HG02571 (cell line): ENCODE results near the gene IL18BP.

Experiments
- ATAC-seq: cut with Tn5 transposase; IDR thresholded peaks from one replicate; pipeline ENCODE4 v1.9.1; 2021; ENCODE audit warnings: mild to moderate bottlenecking, moderate library complexity; ENCODE audit not compliant: unreplicated experiment

Gene IL18BP

DNA sequence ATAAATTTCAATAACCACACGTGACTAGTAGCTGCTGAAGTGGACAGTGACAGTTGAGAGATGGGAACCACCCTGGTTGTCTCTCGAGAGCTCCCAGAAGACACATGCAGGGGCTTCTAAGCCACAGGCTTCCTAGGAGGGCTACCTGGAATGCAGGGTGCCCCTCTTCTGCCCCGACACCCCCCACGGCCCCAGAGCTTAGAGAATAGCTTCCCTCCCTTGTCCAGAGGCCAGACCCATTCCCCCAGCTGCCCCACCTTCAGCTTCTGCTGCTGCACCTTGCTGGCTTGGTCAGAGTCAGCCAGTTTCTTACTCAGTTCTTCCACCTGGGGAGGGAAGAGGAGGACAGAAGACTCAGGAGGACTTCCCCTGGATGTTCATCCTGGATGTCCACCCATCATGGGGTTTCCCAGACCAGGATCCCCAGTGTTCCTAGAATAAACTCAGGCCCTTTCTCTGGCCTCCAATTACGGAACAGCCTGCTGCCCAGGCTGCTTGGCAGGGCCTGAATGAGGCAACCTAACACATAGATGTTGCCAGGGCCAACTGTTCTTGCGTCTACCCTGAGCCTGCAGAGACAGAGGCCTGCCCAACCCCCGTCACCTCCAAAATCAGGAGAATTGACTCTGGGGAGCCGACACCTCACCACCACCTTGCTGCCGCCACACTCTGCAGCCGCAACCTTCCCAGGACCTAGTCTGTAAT is 12.0 kb downstream of the IL18BP start:
- ATAC-seq: no peak

DNA sequence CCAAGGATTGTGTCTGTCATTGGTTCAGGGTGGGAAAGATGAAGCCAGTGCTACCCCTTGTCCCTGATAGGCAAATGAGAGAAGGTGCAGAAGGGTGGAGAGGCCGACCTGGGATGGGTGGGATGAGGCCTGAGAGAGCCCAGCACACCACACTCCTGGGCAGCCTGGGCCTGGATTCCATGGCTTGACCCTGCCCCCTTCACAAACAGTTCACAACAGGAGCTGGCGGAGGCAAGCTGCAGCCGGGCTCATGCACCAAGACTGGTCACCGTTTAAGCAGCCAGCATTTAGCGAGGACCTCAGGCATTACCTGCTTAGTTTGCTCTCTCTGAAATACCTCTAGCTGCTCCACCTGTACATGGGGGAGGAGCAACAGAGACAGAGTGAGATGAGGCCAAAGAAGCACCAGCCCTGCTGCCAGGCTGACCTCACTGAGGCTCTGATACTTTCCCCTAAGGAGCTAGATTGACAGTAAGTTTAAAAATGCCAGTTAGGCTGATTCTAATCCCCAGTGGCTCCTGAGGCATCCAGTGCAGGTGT is 13.5 kb downstream of the IL18BP start:
- no peak for ATAC-seq

DNA sequence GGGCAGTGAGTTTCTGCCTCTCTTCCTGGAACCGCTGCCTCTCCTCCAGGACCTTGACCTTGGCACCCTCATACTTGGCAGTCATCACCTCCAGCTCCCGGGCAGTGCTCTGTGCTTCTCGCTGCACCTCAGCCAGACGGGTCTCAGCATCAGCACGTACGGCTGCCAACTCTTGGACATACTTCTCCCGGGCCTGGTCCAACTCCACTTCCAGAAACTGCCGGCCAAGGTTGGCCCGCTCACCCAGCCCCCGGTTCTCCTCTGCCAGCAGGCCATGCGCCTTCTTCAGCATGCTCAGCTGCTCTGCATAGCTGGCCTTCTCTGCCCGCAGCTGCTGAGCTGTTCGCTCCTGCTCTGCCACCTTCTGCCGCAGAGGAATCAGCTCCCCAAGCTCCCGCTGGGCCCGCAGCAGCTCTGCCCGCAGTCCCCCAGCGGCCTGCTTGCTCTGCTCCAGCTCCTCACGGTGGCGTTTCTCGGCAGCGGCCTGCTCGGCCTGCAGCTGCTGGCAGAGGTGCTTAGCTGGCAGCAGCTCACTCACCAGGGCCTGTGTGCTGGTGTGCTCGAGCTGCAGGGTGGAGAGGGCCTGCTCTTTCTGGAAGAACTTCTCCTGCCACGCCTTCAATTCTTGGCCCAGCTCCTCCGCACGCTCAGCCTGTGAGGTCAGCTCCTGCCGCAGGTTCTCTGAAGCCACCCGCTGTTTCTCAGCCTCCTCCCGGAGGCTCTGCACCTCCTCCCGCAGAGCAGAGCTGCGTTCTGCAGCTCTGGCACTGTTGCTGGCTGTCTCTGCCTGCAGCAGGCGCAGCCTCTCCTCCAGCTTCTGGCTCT is 14.4 kb downstream of the IL18BP start:
- no peak for ATAC-seq

DNA sequence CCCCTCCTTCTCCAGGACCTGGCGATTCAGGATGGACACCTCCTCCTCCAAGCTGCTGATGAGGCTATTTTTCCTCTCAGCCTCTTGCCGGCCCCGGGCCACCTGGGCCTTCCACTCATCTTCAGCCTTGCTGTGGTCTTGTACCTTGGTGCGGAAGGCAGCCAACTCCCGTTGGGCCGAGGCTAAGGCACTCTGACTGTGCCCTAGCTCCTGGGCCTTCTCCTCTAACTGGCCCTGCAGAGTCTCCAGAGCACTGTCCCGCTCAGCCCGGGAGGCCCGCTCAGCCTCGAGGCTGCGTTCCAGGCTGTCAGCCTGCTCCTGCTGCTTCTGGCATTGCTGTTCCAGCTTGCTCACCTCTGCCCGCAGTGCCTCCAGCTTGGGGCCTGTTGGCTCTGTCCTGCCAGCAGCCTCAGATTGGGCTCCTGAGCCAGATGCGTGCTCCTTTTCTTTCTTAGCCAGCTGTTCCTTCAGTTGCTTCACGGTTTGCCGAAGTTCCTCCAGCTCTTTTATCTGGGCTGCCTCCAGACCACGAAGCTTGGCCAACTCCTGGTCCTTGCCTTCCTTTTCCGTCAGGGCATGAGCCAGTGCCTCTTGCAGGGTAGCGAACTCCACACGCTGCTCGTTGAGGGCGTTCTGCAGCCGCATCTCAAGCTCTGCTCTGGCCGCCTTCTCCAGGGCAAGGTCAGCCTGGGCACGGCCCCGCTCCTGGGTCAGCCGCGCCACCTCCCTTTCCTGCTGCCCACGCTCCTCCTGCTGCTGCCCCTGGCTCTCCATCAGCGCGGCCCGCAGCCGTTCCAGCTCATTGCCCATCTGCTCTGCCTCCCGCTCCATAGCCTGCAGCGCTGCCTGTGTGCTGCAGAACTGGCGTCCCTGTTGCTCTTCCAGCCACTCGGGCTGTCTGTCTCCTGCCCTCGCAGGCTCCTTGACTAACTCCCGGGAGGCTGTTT is 15.3 kb downstream of the IL18BP start:
- ATAC-seq: no peak

DNA sequence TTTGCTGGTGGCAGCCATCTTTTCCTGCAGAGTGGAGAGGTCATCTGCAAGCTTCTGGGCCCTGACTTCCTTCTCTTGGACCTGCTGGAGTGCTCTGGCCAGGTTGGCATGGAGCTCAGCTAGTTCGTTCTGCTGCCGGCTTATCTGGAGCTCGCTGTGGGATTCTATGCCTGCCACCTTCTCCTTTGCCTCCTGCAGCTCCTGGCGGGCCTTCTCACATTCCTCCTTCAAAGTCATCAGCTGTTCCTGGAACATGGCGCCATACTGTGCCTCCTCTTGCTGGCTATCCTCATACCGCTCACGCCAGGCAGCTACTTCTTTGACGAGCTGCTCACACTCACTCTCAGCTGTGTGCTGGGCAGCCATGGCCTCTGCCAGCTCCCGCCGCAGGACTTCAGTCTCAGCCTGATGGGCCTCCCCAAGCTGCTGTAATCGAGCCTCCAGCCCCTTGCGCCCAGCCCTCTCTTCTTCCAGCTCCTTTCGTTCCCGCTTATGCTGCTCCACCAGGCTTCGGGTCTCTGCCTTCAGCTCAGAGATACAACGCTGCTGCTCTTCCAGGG is 16.1 kb downstream of the IL18BP start:
- no peak for ATAC-seq

DNA sequence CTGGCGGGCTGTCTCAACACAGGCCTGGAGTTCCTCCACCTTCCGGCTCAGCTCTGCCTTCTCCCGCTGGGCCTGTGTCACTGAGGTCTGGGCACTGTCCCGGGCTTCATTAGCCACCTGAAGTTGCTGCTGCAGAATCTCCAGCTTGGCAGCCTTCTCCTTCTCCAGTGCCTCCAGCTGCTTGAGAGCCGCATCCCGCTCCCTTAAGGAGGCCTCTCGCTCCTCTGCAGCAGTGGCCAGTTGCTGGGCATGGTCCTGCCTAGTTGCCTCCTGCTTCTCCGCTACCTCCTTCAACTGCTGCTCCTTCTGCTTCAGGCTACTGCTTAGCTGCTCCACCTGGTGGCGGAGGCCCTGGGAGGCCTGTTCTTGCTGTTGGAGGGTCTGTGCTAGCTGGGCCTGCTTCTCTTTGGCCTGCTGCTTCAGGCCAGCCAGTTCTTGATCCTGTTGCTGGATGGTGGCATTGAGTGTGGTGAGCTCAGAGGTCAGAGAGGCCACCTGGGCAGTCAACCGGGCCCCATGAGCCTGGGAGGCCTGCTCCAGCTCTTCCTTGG is 16.9 kb downstream of the IL18BP start:
- ATAC-seq: no peak

DNA sequence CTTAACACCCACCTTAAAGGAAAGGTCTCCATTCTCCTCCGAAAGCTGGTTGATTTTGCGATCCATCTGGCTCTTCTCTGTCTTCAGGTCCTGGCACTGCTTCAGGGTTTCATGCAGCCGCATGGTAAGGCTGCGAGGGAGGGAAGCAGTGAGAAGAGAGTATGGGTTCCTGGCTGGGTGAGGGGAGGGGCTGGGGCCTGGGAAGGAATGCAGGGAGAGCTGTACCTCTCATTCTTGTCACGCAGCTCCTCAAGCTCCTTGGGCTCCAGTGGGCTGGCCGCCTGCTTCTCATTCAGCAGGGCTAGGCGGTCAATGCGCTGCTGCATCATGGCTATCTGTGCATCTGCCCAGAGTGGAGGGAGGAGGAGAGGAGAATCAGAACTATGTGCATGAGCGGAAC is 19.5 kb downstream of the IL18BP start:
- no peak for ATAC-seq

DNA sequence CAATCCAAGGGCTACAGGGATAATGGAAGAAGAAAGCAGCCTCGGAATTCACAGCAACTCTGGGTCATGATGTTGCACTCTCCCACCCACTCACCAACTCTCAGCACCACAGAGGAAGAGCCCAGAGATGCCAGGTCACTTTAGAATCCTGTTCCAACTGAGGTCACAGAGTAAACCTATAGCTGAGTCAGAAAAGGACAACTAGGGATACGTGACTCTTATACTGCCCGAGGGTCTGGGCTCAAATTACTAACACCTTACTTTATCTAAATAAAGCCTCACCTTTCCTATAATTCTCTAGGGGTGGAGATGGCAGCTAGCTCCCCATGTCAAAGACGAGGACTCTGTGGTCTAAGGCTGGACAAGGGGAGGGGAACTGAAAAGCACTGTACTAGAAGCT is 24.6 kb downstream of the IL18BP start:
- no peak for ATAC-seq

DNA sequence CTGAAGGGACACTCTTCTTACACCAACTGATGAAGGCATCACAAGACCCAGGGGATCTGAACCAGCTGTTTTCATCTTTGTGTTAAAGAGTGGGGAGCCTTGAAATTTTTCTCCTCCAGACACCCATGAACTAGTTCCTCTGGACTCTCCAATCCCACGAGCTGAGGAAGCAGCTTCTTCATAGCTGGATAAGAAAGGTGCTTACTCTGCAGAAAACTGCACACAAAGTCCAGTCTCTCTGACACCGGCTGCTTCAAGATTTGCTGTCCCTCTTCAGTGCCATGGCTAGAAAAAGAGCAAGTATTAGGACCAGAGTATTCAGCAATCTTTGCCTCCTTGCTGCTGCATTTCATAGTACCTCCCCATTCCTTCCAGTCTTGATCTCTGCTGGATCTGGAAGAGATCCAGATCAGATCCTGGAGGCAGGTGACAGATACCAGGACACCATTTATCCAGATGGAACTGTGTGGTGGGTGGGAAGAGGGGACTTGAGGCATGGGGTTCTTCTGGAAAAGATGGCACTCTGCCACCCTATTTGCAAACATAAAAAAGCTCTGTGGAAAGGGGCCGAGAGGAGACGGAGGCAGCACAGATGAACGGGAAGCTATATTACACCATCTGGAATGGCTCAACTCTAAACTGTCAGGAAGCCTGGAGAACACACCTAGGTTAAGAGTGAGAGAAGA is 25.5 kb downstream of the IL18BP start:
- no peak for ATAC-seq

DNA sequence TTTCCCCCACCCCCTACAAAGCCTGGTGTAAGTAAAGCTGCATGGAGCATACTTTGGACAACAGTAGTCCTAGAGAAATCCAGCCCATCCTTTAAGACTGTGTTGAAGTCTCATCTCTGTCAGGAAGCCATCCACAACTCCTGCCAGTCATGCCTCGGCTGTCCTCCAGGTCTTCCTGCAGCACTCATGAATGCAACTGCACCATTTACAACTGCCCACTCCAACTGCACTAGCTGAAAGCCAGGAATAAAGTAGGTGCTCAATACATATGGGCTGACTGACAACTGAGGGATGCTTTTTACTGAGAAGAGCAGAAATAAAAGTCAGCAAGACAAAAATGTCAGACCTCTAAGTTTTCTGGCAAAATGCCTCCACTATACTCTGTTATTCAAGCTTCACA is 27.4 kb downstream of the IL18BP start:
- no peak for ATAC-seq

DNA sequence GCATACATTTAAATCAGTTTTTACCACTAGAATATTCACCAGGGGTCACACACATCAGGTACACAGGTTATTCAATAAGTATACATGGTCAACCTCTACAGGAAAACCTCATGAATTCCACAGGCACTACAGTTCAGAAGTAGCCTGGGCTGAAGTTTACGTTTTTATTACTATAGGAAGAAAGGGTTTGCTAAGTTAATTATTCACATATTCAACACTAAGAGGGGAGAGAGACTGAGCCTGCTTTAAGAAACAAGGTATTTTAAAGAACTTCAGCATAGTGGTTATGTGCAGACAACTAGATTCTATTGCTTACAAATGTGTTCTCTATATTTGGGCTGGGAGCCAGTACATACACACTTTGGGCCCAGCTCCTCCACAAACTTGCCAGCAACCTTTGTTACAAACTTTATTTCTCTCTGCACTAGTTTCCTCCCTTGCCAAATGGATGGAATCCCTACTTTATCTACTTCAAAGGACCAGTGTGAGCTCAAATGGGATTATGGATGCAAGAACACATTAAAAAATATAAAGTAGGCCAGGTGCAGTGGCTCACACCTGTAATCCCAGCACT is 31.9 kb downstream of the IL18BP start:
- ATAC-seq: no peak

DNA sequence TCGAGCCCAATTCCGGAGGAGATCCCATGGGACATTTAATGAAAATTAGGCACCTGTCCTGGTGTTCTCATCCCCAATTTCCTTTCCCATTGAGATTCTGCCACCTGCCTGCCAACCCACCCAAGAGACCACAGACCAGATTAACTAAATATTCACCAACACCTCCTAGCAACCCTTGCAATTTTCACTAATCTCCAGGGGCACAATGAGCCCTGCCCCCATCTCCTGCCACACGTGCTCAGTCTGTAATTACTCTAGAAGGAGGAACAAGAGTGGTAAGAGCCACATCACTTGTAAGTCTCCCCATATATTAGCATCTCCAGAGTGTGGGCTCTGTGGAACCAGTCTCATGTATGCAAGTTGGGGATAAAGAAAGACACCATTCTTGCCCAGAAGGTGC is 38.0 kb downstream of the IL18BP start:
- no peak for ATAC-seq

DNA sequence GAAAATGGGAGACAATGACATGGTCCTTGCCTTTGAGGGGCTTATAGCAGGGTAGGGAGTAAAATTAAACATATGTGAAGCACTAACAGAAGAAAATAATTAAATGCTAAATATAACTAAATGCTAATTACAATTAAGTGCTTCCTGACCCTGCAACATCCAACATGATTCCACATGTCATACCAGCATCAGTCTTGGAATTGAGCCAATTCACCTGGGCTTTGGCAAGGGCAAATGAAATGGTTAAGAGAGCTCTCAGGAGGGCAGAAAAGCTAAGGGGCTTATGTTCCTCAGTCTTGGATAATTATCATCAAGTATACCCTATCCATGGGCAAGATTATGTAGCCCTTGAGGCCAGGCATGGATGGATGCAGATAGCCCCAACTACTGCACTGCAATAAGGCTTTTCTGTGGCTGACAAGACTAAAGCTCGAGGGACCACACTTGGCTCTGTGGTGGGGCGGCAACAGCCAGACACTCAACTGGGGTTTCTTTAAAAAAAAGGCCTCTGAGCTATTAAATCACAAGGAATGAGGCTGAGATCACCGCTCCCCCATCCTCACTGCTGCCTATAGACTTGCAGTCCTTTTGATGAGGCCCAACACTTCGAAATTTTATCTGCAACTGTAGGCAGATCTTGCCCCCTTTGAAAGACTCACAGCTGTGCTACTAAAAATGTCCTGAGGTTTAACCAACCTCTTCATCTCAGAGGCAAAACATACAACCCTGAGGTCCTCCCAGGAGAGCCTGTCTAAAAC is 39.0 kb downstream of the IL18BP start:
- ATAC-seq: no peak

DNA sequence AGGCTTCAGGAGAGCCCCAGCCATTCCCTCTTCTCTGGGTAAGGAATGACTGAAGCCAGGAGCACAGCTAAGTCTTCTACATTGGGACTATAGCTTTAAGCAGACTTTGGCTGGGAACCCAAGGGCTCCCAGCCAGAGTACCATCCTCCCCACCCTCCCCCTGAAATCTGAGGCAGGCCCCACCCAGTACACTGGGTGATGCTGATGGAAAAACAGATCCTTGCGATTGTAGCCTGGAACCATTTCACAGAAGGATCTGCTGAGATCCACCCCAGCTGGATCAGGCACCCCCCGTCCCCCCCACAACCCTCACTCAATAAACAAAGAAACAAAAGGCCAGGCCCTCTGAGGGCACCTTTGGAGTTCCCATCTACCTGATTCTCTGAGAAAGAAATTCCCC is 39.8 kb downstream of the IL18BP start:
- no peak for ATAC-seq

DNA sequence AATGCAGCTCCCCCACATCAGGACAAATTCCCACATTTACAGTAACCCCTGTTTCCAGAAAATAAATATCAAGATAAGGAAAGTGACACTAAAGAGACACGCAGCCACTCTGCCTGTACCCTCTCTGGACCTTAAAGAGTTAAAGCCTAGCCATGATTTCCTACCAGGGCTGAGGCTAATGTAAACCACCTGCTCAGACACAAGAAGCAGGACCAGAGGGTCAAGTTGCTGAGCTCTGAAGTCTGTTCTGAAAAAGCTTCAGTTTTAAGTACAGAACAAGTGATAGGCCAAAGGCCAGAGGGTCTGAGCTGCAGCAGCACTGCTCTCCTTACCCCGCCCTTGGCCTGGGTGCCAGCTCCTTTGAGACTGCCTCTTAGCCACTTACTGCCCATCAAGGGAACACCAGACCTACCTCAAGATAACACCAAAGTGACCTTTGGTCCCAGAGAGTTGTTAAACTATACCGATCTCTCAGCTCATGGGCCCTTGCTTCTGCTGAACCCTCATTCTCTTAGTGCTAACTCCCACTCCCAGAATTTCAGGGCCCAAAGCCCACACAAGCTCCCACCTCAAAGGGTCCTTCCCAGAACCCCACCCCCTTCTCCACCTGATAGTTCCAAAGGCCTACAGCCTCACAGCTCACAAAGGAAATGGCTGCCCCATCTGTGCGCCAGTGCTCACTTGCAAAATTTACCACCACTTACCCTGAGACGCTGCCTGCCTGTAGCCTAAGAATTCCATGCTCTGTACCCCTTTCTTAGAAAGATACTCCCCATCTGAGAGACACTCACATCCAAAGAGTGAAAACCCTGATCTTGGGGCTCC is 40.5 kb downstream of the IL18BP start:
- no peak for ATAC-seq

DNA sequence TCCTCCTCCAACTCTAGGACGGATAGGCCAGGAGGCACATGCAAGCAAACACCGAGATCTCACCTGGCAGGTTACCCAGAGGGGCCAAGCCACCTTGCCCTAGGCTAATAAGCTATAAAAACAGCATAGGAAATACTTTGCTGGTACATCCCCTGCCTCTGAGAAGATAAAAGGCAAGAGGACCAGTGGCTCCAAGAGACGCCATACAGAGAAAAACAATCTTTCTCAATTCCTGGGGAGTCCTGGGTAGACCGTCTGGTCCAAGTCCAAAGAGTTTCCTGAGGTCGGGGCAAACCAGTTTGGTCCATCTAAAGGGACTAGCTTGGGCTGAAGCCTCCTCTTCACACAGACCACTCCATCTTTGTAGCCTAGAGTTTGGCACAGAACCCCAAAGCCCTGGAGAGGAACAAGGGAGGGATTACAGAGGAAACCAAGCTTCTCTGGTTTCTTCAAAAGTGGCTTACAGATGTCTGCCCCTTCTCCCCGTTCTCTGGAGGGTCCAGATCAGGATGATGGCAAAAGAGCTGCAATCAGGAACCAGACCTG is 41.2 kb downstream of the IL18BP start:
- no peak for ATAC-seq

DNA sequence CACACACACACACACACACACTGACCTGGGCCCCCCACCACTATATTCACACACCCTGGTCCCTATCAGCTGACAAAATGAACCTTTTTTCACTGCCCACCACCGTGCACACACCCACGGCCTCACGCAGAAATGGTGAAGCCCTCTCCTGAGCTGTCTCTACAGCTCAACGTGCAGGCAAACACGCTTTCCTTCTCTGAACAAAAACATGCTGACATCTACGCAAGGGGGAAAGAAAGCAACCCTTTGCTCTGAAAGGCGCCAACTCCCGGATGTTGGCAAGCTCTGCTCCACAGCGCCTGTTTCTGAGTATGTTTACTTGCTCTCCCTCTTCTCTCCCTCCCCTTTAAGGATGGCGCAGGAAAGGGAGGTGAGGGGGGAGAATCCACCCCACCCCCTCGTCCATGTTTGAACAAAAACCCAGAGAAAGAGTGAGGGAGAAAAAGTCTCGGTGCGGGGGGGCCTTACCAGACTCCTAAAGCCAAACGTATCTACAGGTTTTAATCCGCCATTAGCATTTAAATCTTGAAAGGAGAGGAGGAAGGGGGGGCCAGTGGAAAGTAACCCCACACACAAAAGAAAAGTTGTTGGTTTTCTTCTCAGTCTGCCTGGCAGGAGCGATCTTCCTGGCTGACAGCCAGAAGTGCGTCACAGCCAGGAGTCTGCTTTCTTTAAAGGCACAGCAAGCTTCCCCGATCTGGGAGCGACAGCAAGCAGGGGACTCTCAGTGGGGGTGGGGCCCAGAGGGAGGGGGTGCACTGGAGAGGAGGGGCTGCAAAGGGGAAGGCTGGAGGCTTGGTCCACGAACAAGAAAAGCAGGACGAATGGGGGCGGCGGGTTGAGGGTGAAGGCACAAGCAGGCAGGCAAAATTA is 42.0 kb downstream of the IL18BP start:
- no peak for ATAC-seq
